GM18508 (cell line): ENCODE measurements around the gene RHEBL1.

ENCODE experiments used
- ATAC-seq: cut with Tn5 transposase; IDR thresholded peaks from one replicate; pipeline ENCODE4 v1.9.1; 2021; ENCODE audit warnings: moderate number of reproducible peaks; ENCODE audit not compliant: insufficient read depth, unreplicated experiment

Gene RHEBL1

GRCh38 chr12:49069507-49070346 is at the start of gene RHEBL1:
Gene RHEBL1 (minus strand): TSS chr12:49069979. CDS start chr12:49069785, 194 bp downstream.
- peak; percentile 73 for ATAC-seq

- ATAC-seq: no peak
Observed at GRCh38 chr12:49111206-49111605, 41.4 kb upstream of the RHEBL1 start.

- peak; percentile 96 for ATAC-seq
Observed at GRCh38 chr12:49110464-49111155, 40.8 kb upstream of the RHEBL1 start, which contains the start of gene LMBR1L. Gene LMBR1L (minus strand): TSS chr12:49110847. CDS start chr12:49110555, 292 bp downstream.

GRCh38 chr12:49109641-49110463 is 40.1 kb upstream of the RHEBL1 start:
- no peak for ATAC-seq

GRCh38 chr12:49108958-49109404 is 39.2 kb upstream of the RHEBL1 start:
- ATAC-seq: no peak

GRCh38 chr12:49105504-49106084 is 35.8 kb upstream of the RHEBL1 start:
- ATAC-seq: no peak

- no peak for ATAC-seq
Observed at GRCh38 chr12:49104822-49105221, 35.0 kb upstream of the RHEBL1 start.

- ATAC-seq: no peak
Observed at GRCh38 chr12:49100380-49100779, 30.6 kb upstream of the RHEBL1 start.

GRCh38 chr12:49098703-49099102 is 28.9 kb upstream of the RHEBL1 start:
- no peak for ATAC-seq

- no peak for ATAC-seq
Observed at GRCh38 chr12:49098035-49098451, 28.3 kb upstream of the RHEBL1 start.

GRCh38 chr12:49097381-49097780 is 27.6 kb upstream of the RHEBL1 start:
- no peak for ATAC-seq

GRCh38 chr12:49094975-49095365 is 25.2 kb upstream of the RHEBL1 start:
- ATAC-seq: no peak

- ATAC-seq: no peak
Observed at GRCh38 chr12:49094160-49094974, 24.6 kb upstream of the RHEBL1 start, which contains the start of gene DHH. Gene DHH (minus strand): TSS chr12:49094801. CDS start chr12:49094512, 289 bp downstream.

GRCh38 chr12:49093792-49094159 is 24.0 kb upstream of the RHEBL1 start:
- no peak for ATAC-seq

- ATAC-seq: no peak
Observed at GRCh38 chr12:49092816-49093406, 23.1 kb upstream of the RHEBL1 start.

GRCh38 chr12:49092086-49092815 is 22.5 kb upstream of the RHEBL1 start:
- no peak for ATAC-seq

- no peak for ATAC-seq
Observed at GRCh38 chr12:49091836-49092085, 22.0 kb upstream of the RHEBL1 start.

- ATAC-seq: no peak
Observed at GRCh38 chr12:49091056-49091835, 21.5 kb upstream of the RHEBL1 start.
